GM21529 (cell line): ENCODE results near the gene KRT24.

Source experiments
- ATAC-seq: cut with Tn5 transposase; IDR thresholded peaks from one replicate; pipeline ENCODE4 v1.9.1; 2021; ENCODE audit not compliant: unreplicated experiment

Gene KRT24

DNA sequence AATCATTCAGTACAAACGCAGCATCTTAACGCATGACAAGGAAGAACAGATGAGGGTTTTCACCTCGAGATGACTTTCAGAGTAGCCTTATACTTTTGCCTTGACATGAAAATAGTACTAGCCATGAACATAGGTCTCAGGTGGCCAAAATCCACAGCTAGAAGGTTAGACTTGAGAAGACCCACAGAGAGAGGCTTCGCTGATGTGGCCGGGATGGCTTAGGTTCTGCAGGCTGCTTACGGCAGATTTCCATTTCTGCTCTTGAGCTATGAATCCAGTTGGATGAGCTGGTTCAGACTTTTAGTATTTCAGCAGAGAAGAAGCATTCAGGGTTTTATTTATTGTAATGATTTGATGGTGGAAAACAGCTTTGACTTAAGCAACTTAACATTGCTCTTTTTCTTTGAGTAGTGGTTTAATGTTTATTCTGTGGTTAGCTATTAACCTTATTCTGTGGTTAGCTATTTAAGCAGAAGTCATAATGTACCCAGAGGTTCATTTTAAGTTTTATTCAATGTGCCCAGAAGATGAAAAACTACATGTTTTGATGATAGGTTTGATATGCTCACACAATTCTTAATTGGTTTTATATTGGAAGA is 7.6 kb downstream of the KRT24 start:
- no peak for ATAC-seq

DNA sequence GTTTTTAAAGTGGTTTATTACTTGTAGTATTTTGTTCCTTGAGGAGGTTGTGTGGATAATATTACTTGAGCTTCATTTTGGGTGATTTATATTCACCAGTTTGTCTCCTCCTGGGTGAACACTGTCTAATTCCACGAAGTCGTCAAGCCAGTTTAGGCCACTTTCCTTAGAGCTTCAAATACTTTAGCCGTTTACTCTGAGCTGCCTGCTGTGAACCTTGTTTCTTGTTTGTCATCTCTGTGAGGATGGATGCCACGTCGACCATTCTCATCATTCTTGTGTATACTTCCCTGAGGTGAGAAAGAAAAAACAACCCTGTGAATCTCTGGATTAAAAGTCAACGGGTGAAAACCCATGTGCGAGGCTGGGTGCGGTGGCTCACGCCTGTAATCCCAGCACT is 9.0 kb downstream of the KRT24 start:
- no peak for ATAC-seq

- ATAC-seq, result no peak
Observed at GRCh38 chr17:40687106-40687505, 16.4 kb downstream of the KRT24 start.

DNA sequence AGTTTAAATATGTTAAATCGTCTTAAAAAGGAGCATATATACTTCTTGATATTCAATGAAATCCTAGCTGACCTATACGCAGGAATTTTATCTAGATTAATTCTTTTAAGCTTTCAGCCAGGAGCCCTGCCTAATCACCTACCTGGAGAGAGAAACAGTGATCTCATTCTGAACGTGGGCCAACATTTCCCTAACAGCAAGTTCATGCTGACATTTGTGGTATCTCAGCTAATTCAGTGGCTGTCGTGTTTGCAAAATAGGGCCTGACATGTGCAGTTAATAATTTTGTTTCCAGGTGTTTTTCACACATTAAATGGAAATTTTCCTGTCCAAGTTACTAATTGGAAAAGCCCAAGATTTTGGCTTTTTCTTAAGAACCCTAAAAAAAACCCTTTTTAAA is 17.4 kb downstream of the KRT24 start:
- no peak for ATAC-seq

GRCh38 chr17:40680998-40681397 is 22.6 kb downstream of the KRT24 start:
- no peak for ATAC-seq

GRCh38 chr17:40679523-40679907 is 24.0 kb downstream of the KRT24 start:
- no peak for ATAC-seq

- ATAC-seq, result no peak
Observed at GRCh38 chr17:40678902-40679522, 24.5 kb downstream of the KRT24 start.

DNA sequence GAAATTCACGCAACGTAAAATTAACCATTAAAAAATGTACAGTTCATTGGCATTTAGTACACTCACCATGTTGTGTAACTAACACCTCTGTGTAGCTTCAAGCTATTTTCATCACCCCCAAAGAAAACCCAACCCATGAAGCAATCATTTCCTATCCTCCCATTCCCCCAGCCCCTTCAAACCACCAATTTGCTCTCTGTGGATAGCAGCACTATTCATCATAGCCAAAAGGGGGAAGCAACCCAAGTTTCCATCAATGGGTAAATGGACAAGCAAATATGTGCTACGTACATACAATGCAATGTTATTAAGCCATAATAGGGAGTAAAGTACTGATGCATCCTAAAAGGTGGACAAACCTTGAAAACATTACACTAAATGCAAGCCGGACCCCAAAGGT is 27.6 kb downstream of the KRT24 start:
- no peak for ATAC-seq

DNA sequence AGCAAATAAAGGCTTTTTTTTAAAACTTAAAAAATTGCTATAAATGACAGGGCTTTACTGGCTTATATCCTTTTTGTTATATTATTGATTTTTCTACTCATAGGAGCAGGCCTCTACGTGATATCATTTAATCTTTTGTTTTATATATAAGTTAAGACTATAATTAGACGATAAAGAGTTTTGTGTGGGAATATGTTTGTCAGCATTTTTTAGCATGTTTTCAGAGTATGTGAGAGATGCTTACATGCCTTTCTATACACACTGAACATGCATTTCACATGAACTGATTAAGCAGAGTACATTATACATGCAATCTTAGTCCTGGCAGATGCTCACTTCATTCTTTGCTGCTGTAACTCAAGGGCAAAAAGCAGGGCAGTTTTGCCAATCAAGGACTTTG is 30.9 kb downstream of the KRT24 start:
- no peak for ATAC-seq

GRCh38 chr17:40671282-40671681 is 32.3 kb downstream of the KRT24 start:
- no peak for ATAC-seq

DNA sequence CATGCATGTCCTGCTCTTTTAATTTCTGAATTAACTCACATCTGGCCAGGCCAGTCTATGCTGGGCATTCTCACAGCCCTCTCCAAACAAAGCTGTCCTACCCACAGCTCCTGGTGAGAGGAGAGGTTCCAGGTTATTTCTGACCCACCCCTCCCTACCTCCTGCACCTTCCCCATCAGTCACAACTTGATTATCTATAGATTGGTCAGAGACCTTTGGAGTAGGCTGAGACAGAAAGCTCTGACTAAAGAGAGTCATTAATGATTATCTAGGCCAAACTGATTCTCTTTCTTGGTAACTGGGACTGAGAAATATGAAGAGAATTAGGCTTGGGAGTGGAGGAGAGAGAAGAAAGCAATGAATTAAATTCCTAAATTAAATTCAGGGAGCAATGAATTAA is 37.2 kb downstream of the KRT24 start:
- ATAC-seq, result no peak

DNA sequence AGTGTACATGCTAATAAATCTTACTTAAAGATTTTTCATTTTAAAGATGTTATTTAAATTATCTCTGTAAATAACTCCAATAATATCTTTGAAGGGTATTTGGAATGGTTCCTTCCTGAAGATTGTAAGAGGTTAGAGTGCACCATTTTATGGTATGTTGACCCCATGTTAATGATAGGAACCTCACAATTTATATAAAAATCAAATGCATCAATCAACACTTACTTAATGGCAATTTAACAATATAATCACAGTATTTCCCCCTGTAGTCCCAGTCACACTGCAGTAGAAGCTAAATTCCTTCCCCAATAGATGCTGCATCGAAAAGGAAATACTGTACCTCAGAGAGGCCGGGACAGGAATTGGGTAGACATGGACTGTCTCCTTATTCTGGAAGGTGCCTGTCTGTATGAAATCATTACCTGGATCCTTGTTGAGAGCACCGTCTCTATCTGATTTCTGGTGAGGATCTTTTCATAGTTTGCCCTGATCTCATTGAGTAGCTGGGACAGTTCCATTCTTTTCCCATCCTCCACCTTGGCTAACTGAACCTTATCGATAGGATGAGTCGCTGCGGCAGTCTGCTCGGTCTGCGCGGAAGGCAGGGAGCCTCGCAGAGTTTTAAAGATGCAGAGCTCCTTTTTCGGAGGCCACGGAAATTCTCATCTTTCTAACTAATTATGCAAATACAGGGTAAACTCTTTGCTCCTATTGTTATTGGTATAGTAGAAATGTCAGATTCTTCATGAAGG is 38.8 kb downstream of the KRT24 start, which contains the start of gene KRT222:
TSS of gene KRT222 (minus strand) at position 596 of the 752 bp plus-strand sequence. CDS start at position 518, 78 bp downstream.
- ATAC-seq, result no peak

GRCh38 chr17:40663252-40663651 is 40.3 kb downstream of the KRT24 start:
- no peak for ATAC-seq

DNA sequence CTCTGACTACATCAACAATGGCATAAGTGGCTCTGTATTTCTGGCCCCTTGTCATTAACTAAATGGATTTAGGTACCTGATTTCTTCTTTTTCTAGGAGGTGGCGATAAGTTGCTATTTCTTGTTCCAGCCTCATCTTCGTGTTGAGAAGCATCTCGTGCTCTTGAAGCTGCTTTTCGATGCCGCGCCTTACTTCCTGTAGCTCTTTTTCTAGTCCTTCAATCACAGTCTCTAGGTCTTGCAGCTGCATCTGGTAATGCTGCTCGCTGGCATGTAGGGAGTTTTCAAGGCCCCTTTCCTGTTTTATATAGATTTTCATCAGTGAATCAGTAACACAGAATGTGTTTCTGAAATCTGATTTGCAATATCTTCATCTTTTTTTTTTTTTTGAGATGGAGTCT is 43.6 kb downstream of the KRT24 start:
- no peak for ATAC-seq

GRCh38 chr17:40658396-40658795 is 45.2 kb downstream of the KRT24 start:
- no peak for ATAC-seq

GRCh38 chr17:40651939-40652338 is 51.6 kb downstream of the KRT24 start:
- no peak for ATAC-seq

DNA sequence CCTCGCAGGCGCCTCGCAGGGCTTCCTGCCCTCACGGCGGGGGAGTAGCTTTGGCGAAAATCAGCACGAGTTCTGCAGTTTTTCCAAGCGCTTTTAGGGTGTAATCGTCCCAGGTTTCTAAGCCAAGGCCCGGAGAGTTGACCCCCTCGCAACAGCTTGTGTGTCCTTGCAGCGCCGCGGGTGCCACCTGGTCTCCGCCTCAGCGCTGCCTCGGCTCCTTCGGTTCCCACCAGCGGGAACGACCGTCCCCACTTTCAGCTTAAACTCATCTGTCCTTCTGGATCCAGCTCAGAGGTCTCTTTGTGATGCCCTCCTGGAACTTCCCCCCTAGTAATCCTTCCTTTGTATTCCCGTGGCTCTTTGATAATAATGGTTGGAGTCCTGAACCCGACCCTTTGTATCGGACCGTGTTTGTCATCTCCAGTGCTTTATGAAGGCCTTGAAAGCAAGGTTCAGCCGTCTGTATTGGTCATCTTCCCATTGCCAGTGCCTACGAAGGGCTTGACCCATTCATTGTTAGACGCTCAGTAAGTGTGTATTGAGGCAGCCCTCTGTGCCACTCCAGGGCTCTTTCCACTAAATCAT is 55.1 kb downstream of the KRT24 start:
- ATAC-seq, result peak; percentile 16
